GM21367 (cell line): Measurements from ENCODE around the gene SUFU.
A peak's percentile ranks its signal among the peaks of the same experiment; 100 is the strongest.
"Not testable (repeated sequence)": the region's sequence is repeated elsewhere in the genome, so short reads cannot be mapped to it uniquely, and the experiment has no call there.

Experiments used
- ATAC-seq: cut with Tn5 transposase; IDR thresholded peaks from one replicate; pipeline ENCODE4 v1.9.1; 2021; ENCODE audit not compliant: unreplicated experiment

Gene SUFU

DNA sequence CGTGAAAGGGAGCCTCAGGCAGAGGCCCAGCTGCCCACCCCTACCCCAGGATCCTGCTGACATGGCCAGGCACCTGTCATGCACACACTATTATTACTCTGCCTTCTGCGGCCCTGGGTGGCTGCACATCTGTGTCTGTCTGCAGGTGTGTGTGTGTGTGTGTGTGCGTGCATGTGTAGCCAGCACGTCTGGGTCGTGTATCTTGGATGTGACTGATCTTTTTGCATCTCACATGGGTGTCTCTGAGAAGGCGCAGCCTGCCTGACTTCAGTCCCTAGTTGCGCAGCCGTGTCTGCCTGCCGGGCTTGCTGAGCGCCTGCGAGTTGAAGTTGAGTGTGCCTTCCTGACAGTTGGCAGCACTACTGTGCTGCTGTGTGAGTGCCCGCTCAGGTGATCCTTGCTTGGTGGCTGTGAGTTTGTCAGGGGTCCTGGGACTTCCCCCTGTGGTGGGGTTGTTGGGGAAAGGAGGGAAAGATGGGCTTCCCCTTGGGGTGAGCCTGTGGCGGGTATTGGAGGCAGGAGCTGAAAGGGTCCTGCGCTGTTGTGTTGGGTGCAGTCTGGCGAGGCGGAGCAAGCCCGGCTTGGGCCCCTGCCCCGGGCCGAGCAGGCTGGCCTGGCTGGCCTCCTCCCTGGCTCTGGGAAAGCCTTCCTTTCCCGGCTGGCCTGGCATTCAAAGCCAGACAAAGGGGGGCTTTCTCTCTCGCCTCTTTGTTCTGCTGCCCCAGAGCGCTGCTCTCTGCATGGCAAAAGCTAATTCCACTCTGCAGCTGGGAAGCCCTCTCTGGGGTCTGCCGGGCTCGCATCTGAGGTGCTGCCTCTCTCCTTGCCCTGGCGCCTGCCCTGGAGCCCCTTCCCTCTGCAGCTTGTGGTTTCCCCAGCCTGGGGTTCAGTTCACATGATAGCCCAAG lies 145.4 kb downstream of the SUFU start:
- no peak for ATAC-seq

GRCh38 chr10:102649797-102650654 lies 146.3 kb downstream of the SUFU start:
- ATAC-seq = no peak

DNA sequence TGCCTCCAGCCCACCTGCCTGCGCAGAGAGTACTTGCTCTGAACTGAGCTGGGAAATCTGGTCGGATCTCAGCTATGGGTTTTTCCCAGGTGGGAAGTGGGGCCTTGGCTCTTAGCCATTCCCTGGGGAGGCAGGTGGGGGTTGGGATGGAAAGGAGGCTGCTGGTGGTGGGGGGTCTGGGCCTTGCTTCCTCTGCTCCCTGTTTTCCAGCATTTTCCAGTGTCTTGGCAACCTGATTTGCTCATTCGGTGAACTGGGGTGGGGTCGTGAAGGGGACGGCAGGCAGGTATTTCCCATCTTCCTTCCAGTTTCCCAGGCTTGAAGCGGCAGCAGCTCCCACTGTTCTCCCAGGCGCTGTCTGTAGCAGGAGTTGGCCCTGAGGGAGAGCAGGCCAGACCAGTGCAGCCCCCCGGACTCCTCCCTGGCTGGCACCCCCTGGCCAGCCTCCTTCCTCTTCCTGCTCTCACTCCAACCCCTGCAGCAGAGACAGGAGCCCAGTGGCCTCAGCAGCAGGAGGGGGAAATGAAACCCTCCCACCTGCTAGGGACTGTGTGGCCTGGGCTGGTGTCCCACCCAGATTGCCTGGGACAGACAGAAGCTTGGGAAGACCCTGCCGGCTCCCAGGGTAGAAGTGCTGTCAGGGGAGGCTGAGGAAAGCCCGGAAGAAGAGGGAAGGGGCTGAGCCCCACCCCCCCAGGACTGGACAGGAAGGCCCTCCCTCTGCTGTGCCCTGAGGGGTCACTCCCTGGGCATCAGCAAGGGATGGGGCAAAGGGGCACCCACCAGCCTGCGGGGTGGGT lies 147.1 kb downstream of the SUFU start:
- no peak for ATAC-seq

GRCh38 chr10:102651455-102652169 lies 147.8 kb downstream of the SUFU start:
- ATAC-seq = no peak

GRCh38 chr10:102652170-102652916 lies 148.6 kb downstream of the SUFU start:
- peak; percentile 45 for ATAC-seq

DNA sequence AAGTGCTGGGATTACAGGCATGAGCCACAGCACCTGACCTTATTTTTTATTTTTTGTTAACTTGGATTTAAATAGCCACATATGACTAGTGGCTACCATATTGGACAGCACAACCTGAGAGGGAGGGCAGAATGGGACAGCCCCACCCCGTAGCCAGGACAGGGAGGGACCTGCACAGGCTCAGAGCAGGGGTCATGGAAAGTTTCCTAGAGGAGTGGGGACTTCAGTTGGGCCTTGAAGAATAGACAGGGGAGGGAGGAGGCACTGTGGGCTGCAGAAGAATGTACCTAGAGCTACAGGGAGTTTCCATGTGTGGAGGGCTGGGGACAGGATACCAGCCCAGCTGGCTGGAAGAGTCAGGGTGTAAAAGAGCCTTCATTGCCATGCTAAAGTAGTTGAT lies 149.3 kb downstream of the SUFU start:
- no peak for ATAC-seq

DNA sequence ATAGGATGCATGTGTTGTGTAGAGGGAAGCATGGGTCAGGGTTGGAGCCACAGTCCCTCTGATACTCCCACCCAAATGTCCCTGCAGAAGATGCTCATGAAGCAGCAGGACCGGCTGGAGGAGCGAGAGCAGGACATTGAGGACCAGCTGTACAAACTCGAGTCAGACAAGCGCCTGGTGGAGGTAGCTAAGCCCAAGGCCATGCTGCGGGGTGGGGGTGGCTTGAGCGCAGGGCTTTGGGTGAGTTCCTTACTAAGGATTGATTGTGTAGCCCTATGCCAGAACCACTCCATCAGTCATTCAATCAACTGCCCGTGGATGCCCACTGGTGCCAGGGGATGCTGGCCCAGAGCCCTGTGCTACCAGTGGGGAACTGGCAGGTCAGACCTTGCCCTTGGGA lies 150.8 kb downstream of the SUFU start:
- no peak for ATAC-seq

DNA sequence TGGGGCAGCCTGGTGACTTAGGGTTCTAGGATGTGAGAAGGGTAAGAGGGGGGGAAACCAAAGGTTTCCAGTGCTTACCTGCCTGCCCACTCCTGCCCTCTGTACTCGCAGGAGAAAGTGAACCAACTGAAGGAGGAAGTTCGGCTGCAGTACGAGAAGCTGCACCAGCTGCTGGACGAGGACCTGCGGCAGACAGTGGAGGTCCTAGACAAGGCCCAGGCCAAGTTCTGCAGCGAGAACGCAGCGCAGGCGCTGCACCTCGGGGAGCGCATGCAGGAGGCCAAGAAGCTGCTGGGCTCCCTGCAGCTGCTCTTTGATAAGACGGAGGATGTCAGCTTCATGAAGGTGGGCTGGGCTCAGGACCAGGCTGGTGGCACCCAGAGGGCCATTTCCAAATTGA lies 151.2 kb downstream of the SUFU start:
- no peak for ATAC-seq

DNA sequence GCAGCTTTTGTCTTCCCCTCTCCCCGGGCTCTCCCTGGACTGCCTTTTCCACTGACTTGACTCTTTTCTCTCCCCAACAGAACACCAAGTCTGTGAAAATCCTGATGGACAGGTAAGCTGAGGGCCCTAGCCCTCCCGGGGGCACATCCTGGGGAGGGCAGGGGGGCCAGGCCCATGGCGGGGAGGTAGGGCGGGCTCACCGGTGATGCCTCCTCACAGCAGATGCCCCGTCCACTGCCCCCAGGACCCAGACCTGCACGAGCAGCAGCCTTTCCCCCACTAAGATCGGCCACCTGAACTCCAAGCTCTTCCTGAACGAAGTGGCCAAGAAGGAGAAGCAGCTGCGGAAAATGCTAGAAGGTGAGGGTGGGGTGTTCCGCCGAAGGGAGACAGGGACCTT lies 152.3 kb downstream of the SUFU start:
- ATAC-seq = no peak

- no peak for ATAC-seq
Measured at GRCh38 chr10:102656791-102657371, 153.1 kb downstream of the SUFU start.

- no peak for ATAC-seq
Measured at GRCh38 chr10:102657451-102657850, 153.7 kb downstream of the SUFU start.

DNA sequence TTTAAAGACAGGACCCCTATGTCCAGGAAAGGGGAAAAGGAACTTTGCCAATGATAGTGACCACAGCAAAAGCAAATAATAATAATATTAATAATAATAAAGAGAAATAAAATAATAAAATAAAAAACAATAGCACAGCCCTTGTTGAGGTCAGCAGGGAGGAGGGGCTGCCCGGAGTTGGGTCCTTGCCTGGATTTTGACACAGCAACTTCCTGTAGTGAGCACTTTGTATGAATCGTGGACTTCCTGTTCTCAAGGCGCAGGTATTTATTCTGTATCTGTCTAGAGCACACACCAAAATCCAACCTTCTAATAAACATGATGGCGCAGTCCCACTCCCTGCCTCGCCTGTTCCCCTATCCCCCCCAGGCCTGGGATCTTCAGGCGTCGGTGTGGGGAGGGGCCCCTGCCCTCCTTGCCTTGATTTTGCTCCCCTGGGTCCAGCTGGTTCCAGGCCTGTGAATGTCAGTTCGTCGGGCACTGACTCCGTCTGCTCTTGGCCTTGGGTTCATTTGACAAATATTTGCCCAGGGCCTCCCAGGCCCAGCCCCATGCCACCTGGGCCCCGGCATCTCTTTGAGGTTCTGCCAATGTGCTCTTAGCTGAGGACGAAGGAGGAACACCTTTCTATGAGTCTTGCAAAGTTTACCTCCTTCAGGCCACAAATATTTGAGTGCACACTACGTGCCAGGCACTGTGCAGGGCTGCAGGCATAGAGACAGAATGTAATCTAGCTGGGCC lies 154.4 kb downstream of the SUFU start:
- ATAC-seq = no peak

- ATAC-seq = no peak
Measured at GRCh38 chr10:102658802-102659201, 155.0 kb downstream of the SUFU start.

GRCh38 chr10:102660888-102661657 lies 157.3 kb downstream of the SUFU start:
- ATAC-seq = peak; percentile 69

DNA sequence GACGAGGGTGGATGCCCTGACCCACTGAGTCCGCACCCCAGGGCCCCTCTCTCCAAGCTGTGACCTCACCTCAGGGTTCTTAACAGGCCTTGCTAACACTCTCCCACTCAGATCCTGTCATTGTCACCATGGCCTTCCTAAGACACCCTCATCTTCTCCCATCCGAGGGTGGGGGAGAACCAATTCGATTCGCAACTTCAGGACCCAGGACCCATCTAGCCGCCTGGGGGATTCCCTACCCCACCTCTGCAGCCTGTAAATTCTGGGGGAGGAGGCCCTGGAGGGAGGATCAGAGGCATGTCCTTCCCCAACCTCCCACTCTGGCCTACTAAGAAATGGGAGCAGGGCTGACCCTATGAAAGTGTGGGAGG lies 157.9 kb downstream of the SUFU start:
- ATAC-seq = peak; percentile 4

- no peak for ATAC-seq
Measured at GRCh38 chr10:102665904-102666509, 162.2 kb downstream of the SUFU start.

GRCh38 chr10:102667411-102667810 lies 163.6 kb downstream of the SUFU start:
- not testable (repeated sequence) for ATAC-seq
